GM19238 (cell line): ENCODE results near the gene COL19A1.

ENCODE experiments used
- DNase-seq: peaks from one replicate; pipeline ENCODE4 v3.0.0; 2011; ENCODE audit warnings: low spot score; ENCODE audit not compliant: insufficient read length

COL19A1 gene

DNA sequence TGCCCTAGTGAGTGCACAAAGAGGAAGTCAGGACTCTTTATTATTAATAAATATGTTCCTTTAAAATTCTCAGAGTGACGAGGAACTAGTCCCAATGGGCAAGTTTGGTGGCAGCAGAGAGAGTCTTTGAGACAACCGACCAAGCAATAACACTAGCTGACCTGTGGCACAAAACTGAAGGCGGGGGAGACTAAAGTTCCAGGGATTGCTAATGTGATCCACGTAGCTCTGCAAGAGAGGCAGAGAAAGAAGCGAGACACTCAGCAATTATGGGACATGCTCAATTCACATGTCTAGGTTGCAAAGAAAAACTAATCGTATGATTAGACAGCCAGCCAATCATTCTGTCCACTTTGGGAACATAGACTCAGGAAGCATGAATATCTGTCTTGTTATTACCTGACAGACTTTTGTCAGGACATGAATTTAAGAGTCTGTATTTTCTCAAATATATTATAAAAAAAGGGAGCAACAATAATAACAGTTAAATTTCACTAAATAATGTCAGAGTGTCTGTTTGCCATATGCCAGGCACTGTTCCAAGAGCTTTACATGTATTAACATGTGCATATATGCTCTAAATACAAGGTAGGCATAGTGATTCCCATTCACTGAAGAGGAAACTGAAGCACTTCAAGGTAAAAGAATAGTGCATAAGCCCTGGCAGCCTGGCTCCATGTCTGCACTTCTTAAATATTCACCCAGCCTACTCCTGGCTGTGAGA, 355.5 kb downstream of the COL19A1 start:
- DNase-seq, result no peak

DNA sequence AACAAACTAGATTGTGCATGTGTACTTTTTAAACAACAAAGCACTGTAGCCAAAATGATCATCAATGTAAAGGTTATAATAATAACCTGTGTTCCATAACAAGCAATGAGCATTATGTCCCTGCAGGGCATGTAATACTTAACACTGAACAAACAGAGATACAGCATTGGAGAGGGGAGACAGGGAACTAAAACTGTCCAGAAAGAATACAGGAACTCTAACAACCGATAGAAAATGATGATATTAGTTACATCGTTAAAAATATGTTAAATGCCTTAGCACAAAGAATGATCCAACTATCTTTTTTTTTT, 356.0 kb downstream of the COL19A1 start:
- no peak for DNase-seq

DNA sequence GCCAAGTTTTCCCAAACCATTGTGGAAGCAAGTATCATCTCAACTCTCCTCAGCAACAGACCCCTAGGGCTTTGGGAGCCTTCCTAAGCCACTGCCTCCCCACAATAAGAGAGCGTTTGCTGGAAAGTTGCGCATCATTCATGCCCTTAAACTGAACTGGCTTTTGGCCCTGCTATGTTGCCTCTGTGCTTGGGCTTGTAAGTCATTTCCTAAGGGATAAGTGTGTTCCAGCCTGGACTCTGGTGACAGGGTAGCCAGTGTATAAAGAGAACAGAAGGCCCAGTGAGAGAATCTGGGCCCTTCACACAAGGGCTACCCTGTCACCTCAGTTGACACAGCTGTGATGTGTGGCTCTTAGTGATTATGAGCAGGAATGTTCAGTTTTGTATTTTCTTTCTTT, 358.7 kb downstream of the COL19A1 start:
- no peak for DNase-seq

DNA sequence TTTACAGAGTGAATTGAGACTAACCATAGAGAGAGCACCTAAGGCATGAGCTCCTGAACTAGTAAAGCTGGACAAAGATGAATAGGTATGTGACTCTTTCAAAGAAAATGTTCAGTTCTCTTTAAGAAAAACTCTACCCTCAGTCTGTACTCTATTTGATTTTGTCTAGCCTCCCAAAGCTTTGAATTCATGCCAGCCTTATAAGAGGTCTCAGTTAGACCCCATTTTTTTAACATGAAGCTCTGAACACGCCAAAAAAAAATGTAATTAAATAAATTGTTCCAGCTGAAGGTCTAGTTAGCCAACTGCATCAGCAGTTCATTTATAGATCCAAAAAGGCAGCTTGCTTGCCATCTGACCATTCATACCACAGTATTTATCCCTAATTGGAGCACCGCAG, 365.0 kb downstream of the COL19A1 start:
- DNase-seq, result no peak

DNA sequence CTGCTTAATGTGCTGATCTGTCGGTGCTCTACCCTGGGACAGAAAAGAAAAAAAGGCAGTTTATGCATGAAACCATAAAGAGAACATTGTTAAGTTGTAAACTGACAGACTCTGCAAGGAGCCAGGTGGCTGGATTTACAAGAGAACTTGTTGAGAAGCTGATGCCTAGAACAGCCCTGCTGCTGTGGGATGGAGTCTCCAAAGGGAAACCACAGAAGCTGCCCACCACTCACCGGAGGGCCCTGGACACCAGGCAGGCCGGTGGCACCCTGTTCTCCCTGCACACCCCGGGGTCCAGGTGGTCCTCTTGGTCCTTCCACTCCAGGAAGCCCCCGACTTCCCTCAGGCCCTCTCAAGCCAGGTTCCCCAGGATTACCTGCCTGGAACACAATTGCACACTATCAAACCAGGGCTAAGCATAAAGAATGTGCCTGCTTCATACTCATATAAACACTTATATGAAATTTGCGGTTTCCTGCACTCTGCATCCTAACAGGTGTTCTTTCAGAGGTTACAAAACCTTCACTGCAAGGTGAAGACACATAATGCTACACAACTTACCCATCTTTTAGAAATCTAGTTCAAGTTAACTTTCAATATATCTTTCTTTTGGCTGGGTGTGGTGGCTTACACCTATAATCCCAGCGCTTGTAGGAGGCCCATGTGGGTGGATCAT, 368.3 kb downstream of the COL19A1 start:
- DNase-seq, result no peak

DNA sequence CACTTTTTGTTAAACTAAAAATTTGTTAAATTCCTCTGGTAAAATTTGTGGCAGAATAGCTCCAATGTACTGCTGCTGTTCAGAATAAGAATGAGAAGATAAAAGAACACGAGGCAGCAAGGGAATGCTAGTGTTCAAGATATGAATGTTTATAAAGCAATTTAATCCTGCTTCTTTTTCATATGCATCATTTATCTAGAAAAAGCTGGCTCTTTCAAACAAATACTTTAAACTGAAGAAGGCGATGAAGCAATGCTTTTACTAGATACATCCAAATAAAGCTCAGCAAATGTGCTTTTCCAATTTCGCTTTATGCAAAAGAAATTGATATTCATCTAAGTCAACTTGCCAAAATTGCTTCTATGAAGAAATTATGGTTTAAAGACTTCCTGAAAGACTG, 370.0 kb downstream of the COL19A1 start:
- no peak for DNase-seq

DNA sequence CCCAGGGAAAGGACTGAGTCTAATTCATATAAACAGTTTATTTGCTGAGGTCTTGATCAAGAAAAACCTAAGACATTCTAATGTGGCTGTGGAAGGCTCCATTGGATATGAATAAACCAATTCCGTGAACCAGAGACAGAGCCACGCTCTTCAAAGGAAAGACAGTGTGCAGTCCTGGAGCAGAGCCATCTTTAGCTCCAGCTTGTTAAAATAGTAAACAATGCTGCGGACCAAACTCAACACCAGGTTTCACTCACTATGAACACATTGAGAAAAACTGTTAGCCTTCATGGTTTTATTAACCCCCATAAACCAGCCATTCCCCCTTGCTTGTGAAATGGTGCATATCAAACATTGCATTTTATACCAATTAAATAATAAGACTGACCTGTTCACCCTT, 374.7 kb downstream of the COL19A1 start:
- no peak for DNase-seq

DNA sequence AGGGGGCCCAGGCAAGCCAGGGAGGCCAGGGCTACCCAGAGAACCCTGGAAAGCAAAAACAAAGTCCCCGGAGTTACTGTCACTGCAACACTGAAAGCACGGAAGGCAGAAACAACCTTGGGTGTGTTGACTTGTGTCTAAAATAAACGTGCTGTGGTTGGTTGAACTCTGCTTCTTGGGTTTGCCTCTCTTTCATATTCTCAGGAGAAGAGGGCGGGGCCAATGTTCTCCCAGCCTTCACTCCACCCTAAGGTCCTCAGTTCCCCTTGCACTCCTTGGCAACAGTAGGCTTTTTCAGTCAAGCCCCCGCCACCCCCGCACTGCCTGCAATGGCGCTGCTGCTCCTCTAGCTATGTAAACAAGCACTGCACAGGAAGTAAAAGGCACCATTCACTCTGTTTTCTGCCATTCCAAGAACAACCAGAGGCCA, 375.6 kb downstream of the COL19A1 start:
- no peak for DNase-seq

DNA sequence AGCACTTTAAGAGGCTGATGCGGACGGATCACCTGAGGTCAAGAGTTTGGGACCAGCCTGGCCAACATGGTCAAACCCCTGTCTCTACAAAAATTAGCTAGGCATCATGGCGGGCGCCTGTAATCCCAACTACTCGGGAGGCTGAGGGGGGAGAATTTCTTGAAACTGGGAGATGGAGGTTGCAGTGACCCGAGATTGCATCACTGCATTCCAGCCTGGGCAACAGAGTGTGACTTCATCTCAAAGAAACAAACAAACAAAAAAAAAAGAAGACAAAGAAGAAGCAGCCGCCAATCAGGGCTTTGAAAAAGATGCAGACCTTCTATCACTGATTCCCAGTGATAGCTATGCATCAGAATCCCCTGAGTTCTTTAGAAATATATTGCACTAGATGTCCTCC, 379.8 kb downstream of the COL19A1 start:
- no peak for DNase-seq

DNA sequence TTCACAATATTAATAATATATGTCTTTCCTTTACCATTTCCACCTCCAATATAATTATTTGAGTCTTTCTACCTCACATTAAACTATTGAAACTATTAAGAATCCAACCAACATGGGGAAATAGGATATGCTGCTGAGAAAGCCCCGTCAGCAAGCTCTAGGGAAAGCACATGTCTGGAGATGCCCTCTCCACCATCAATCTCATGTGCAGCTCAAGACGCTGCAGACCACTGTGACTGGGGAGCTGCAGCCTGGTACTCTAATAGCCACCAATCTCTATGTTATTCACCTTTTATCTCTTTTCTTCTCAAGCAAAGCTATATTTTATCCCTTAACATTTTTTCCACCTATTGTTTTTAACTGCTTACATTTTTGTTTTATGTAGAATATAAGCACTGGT, 386.2 kb downstream of the COL19A1 start:
- no peak for DNase-seq

DNA sequence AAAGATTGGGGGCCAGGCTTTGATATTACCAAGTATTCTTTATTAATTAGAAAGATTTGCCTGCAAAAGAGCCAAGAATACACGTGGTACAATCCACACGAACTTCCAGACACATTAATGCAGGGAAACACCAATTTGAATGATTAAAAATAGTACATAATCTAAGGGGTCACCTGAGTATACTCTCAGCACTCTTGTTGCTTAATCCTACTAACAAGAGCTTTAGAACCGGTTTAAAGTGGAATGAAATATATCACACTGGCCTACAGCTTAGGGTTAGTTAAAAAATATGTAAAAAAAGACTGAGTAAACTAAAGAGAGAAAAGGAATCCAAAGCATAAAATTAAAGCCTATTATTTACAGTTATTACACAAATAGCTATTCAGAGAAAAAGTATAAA, 387.6 kb downstream of the COL19A1 start:
- no peak for DNase-seq

DNA sequence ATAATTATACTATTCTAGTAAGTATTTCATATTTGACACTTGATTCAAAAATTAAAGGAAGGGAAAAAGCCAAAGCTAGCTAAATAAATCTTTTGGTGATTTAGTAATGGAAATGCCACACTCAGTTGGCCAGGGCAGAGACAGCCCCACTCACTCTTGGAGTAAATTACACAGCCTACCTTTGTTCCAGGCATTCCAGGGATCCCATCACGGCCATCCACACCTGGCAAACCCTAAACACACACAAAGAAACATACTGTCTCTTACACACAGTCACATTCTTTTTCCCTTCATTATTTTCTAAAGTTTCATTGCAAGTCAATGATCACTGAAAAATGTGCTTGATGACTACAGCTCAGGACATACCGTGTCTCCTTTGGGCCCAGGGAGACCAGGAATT, 388.4 kb downstream of the COL19A1 start:
- DNase-seq, result no peak

DNA sequence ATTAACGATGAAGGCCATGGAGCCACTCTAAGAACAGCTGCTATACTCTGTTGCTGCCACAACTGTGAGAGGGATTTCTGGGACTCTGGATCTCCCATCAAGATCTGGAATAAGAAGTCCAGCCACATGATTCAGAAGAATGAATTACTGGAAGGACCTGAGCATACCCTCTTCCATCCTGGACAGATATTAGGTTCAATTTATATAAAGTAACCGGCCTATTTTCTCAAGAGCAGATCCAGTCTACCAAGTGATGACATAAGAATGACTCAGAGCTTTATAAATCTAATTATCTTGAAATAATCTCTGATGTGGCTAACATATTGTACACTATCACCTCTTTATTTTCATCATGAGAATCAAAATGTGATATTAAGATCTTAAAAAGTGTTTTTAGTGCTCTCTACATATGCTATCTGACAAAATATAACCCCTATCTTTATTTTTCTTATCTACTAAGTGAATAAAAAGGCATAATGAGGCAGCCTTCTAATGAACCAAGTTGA, 391.5 kb downstream of the COL19A1 start:
- DNase-seq, result no peak

DNA sequence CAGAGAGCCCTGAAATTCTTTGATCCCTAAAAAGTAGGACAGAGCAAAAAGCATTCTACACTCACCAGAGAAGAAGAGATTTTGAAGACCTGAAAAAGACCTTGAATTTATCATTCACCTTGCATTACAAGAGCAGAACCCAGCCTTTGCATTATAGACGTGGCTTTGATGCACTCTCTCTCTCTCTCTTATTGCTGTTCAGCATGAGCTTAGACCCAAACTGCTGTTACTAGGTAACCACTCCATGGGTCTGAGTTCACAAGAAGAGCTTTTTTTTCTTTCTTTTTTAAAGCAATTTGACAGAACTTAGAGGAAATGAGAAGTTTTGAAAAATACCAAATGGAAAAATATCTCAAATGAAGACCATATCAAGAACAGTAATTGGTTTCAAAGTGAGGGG, 392.1 kb downstream of the COL19A1 start:
- DNase-seq, result no peak
